OCI-LY7 (cell line): ENCODE results near the gene PTPRT.

Source experiments
- CTCF ChIP-seq: fragments of 200-600 bp; sonication (generic); conservative IDR thresholded peaks from 2 replicates; pipeline ENCODE4 v1.5.1; 2014; ENCODE audit warnings: mild to moderate bottlenecking, antibody characterized with exemption, low read length, moderate library complexity, mixed read lengths
- EZH2phosphoT487 ChIP-seq: fragments of 200-600 bp; sonication (generic); IDR thresholded peaks from 2 replicates; pipeline ENCODE4 v1.6.1; 2018; ENCODE audit warnings: low read depth, borderline replicate concordance, mild to moderate bottlenecking, mixed run types, antibody characterized with exemption, low read length, moderate library complexity, mixed read lengths

DNA sequence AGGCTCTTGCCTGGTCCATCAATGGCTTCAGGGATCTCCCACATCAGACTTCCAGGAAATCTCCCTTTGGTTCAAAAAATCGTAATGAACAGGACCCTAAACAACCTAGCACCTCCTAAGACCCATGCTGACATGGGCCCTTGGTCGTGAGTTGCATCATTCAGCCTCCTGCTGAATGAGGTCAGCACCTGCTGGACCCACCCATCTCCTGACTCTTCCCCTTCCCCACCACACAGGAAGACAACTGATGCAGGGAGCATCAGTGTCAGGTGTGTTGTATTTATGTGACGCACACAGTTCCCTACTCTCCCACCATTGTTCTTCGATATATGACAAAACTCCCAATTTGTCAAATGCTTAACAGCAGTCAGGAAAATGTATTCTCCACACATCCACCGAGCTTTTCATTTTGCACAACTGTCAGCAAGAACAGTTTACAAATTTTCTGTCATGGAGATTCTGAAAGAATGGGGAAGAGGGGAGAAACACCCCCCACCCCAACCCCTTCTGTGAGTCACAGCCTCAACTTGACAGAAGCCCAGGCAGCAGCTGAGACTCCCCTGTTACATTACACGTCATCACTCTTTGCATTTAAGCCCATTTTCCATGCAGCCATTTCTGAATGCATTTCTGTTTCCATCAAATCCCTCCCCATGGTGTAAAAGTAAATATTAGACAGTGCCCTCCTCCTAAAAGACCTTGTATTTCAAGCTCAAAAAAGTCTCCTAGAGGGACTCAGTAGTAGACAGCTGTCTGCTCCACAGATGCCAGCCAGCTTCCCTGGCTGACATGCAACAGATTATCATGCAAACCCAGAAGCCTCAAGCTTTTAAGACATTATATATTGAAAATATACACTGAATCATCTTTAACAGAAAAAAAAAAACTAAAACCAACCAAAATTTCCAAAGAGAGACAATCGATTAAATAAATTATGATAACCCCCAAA is 577.5 kb downstream of the PTPRT start:
- no peak for TF ChIP-seq CTCF
- no peak for TF ChIP-seq EZH2phosphoT487
